22Rv1 (cell line): Measurements from ENCODE around the gene THADA.

Source experiments
- H3K27ac ChIP-seq: fragments of 450-650 bp; 2 replicates; pipeline ENCODE4 v1.5.1; 2017
- ZFX ChIP-seq: fragments of 450-650 bp; IDR thresholded peaks from 2 replicates; pipeline ENCODE4 v1.6.1; 2017; ENCODE audit warnings: antibody characterized with exemption, borderline replicate concordance
- TF ChIP-seq, protein P1 (sequence below): fragments of 450-650 bp; IDR thresholded peaks from 2 replicates; pipeline ENCODE4 v1.5.1; 2017; ENCODE audit warnings: mild to moderate bottlenecking

The THADA gene

DNA sequence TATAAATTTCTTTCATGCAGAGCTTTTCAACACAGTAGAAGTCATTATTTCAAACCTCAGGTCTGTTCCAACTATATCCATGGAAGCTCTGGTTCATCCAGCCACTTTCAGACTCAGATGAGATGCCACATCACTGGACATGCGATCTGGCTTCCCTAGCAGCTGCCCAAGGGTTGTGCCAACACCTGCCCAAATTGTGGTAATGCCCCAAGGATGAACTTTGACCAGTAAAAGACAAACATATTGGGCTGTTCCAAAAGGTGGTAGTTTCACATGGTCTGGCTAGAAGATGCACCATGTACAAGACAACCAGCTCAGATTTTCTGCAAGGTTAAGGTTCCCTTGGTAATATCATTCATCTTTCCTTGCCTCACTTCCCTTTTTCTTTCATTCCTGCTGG lies 101.9 kb downstream of the THADA start:
- TF ChIP-seq, protein P1, sequence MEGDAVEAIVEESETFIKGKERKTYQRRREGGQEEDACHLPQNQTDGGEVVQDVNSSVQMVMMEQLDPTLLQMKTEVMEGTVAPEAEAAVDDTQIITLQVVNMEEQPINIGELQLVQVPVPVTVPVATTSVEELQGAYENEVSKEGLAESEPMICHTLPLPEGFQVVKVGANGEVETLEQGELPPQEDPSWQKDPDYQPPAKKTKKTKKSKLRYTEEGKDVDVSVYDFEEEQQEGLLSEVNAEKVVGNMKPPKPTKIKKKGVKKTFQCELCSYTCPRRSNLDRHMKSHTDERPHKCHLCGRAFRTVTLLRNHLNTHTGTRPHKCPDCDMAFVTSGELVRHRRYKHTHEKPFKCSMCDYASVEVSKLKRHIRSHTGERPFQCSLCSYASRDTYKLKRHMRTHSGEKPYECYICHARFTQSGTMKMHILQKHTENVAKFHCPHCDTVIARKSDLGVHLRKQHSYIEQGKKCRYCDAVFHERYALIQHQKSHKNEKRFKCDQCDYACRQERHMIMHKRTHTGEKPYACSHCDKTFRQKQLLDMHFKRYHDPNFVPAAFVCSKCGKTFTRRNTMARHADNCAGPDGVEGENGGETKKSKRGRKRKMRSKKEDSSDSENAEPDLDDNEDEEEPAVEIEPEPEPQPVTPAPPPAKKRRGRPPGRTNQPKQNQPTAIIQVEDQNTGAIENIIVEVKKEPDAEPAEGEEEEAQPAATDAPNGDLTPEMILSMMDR = no peak
- no peak for TF ChIP-seq ZFX
- no peak overlapping the region for H3K27ac ChIP-seq

DNA sequence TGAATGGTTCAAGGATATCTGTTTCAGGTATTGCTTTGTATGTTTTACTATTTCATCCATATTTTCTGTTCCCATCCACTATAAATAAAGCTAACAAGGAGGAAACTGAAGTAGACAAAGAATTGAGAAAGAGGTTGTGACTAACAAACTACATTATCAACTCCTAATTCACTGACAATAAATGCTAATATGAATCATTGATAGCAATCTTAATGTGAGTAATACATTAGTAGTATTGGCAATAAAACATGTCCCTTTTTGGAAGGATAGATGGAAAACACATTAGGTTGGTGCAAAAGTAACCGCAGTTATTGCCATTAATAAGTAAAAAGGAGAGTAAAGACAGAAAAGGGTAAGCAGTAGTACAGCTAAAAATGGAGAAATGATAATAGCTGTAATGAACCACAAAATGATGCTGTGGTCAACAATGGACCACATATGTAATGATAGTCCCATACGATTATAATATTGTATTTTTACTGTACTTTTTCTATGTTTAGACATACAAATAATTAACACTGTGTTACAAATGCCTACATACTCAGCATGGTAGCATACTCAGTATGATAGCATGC lies 104.7 kb downstream of the THADA start:
- H3K27ac ChIP-seq = no peak overlapping the region
- no peak for TF ChIP-seq ZFX
- TF ChIP-seq, protein P1 = no peak

DNA sequence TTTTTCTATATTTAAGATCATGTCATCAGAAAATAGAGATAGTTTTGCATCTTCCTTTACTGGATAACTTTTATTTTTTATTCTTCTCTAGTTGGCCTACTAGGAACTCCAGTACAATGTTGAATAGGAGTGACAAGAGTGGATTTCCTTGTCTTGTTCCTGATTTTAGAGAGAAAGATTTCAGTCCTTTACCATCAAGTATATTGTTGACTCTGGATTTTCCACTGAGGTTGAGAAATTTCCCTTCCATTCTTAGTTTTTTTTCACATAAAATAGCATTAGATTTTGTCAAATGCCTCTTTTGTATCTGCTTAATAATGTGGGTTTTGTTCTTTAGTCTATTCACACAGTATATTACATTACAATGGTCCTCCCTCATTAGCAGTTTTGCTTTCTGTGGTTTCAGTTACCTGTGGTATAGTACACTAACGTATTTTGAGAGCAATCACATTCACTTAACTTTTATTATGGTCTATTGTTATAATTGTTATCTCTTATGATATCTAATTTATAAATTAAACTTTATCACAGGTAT lies 105.5 kb downstream of the THADA start:
- no peak for TF ChIP-seq ZFX
- TF ChIP-seq, protein P1 = no peak
- no peak overlapping the region for H3K27ac ChIP-seq

DNA sequence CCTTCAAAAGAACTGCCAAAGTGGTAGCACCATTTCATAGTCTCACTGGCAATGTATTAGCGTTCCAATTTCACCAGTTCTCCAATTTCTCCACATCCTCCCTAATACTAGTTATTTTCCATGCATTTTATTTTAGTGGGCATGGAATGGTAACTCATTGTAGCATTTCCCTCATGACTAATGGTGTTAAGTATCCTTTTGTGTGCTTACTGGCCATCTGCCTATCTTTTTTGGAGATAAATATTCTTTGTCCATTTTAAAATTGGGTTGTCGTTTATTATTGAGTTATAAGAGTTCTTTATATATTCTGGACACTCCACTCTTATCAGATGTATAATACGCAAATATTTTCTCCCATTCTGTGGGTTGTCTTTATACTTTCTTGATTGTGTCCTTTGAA lies 107.1 kb downstream of the THADA start:
- TF ChIP-seq, protein P1 = no peak
- TF ChIP-seq ZFX = no peak
- H3K27ac ChIP-seq = no peak overlapping the region

DNA sequence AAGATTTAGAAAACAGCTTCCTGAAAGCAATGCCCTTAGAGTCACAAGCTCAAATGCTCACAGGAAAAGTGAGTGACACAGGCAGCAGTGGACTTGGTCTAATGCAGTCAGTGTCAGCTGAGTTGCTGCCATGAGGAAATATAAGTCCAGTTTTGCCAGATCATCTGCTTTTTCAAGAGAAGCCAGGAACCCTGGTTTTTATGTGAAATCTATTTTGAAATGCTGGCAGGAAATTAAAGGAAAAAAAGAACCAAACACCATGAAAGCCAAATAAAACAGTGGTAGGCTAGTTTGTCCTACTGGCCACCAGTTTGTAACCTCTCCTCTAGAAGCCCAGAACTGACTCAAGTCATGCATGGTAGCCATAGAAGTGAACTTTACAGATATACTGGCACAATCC lies 109.2 kb downstream of the THADA start:
- H3K27ac ChIP-seq = no peak overlapping the region
- TF ChIP-seq, protein P1 = no peak
- no peak for TF ChIP-seq ZFX

DNA sequence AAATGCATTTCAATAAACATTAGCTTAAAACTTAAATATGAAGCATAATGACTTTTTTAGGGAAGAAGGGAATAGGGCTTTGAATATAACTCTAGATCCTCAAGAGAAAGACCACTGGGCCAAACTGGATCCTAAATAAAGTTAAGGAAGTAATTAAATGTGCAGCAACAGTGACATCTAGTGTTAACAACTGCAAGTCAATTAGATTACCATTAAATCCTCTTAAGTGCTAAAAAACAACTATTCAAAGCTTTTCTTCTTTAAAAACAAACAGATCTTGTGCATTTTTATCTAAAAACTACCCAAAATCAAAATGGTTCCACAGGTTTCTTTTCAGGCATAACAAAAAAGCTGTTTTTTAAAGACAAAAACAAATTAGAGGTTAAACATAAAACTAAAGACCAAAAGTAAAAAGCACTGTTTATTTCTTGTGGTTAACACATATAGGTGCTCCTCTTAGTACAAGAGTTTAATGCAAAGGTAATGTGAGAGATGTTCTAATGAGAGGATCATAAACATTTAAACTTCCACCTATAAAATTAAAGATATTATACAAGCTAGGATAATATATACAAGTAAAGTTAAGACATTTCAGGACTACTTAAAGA lies 111.4 kb downstream of the THADA start:
- H3K27ac ChIP-seq = no peak overlapping the region
- TF ChIP-seq, protein P1 = peak; percentile 44
- TF ChIP-seq ZFX = no peak

DNA sequence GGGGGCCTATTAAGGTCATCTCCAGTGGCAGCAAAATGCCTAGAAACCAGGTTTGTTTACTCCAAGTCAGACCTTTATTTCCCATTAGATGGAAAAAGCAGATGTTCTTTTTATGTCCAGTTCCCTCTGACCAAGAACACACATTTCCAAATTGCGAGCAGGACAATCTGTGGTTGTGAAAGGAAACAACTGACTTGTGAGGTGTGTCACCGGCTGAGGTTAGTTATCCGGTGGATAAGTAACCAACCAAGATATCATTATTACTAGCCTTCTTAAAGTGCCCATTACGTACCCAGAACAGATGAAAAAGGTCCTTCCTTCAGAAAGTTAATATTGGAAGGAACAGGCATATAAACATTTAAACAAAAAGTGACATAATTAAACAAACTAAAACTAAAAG lies 112.9 kb downstream of the THADA start:
- H3K27ac ChIP-seq = no peak overlapping the region
- no peak for TF ChIP-seq ZFX
